Measurements from ENCODE around the gene CPNE7. TPM values are rescaled to one million over a fixed set of nuclear protein-coding genes. Genes with fewer than 3 reads are reported as not detected.

CPNE7 gene
- total RNA-seq, 1 experiment from 2014 or later = 15.9 TPM

GRCh38 chr16:89547860-89548259, 27.7 kb upstream of the CPNE7 start:
- no peak for DNase-seq (ENCODE audit: low read depth)
- in situ Hi-C loops (cut with HindIII; ENCODE audit: low pct_unique_long_range_greater_than_20kb, low sequenced_read_pairs) = no loop called here

- in situ Hi-C loops (cut with HindIII; ENCODE audit: low pct_unique_long_range_greater_than_20kb, low sequenced_read_pairs) = no loop called here
- DNase-seq (ENCODE audit: low read depth) = no peak
Measured at GRCh38 chr16:89548344-89549006, 27.1 kb upstream of the CPNE7 start.

GRCh38 chr16:89549007-89549700, 26.4 kb upstream of the CPNE7 start:
- DNase-seq (ENCODE audit: low read depth) = no peak
- in situ Hi-C loops (cut with HindIII; ENCODE audit: low pct_unique_long_range_greater_than_20kb, low sequenced_read_pairs) = no loop called here

- in situ Hi-C loops (cut with HindIII; ENCODE audit: low pct_unique_long_range_greater_than_20kb, low sequenced_read_pairs) = no loop called here
- DNase-seq (ENCODE audit: low read depth) = no peak
Measured at GRCh38 chr16:89550421-89551007, 25.0 kb upstream of the CPNE7 start.

GRCh38 chr16:89552329-89552728, 23.2 kb upstream of the CPNE7 start:
- no peak for DNase-seq (ENCODE audit: low read depth)
- in situ Hi-C loops (cut with HindIII; ENCODE audit: low pct_unique_long_range_greater_than_20kb, low sequenced_read_pairs) = no loop called here

GRCh38 chr16:89552913-89553312, 22.6 kb upstream of the CPNE7 start:
- no peak for DNase-seq (ENCODE audit: low read depth)
- in situ Hi-C loops (cut with HindIII; ENCODE audit: low pct_unique_long_range_greater_than_20kb, low sequenced_read_pairs) = no loop called here

- no peak for DNase-seq (ENCODE audit: low read depth)
- in situ Hi-C loops (cut with HindIII; ENCODE audit: low pct_unique_long_range_greater_than_20kb, low sequenced_read_pairs) = no loop called here
Measured at GRCh38 chr16:89553733-89554132, 21.8 kb upstream of the CPNE7 start.

GRCh38 chr16:89554343-89554742, 21.2 kb upstream of the CPNE7 start:
- DNase-seq (ENCODE audit: low read depth) = no peak
- in situ Hi-C loops (cut with HindIII; ENCODE audit: low pct_unique_long_range_greater_than_20kb, low sequenced_read_pairs) = no loop called here

GRCh38 chr16:89555265-89555664, 20.3 kb upstream of the CPNE7 start:
- DNase-seq (ENCODE audit: low read depth) = no peak
- in situ Hi-C loops (cut with HindIII; ENCODE audit: low pct_unique_long_range_greater_than_20kb, low sequenced_read_pairs) = no loop called here

- no peak for DNase-seq (ENCODE audit: low read depth)
Measured at GRCh38 chr16:89555780-89556179, 19.8 kb upstream of the CPNE7 start.

GRCh38 chr16:89556750-89557689, 18.5 kb upstream of the CPNE7 start:
- in situ Hi-C loops (cut with HindIII; ENCODE audit: low pct_unique_long_range_greater_than_20kb, low sequenced_read_pairs) = no loop called here
- peak; percentile 40 for DNase-seq (ENCODE audit: low read depth)

More at GRCh38 chr16:89555780-89556179, 19.8 kb upstream of the CPNE7 start:
- in situ Hi-C loops (cut with HindIII; ENCODE audit: low pct_unique_long_range_greater_than_20kb, low sequenced_read_pairs) = no loop called here

- in situ Hi-C loops (cut with HindIII; ENCODE audit: low pct_unique_long_range_greater_than_20kb, low sequenced_read_pairs) = no loop called here
- DNase-seq (ENCODE audit: low read depth) = no peak
Measured at GRCh38 chr16:89557690-89558490, 17.7 kb upstream of the CPNE7 start.

GRCh38 chr16:89560378-89561141, 15.0 kb upstream of the CPNE7 start, which contains the start of gene RPL13:
TSS of gene RPL13 (plus strand) at chr16:89560682. CDS start at chr16:89560960, 278 bp downstream.
- in situ Hi-C loops (cut with HindIII; ENCODE audit: low pct_unique_long_range_greater_than_20kb, low sequenced_read_pairs) = no loop called here

GRCh38 chr16:89561142-89561883, 14.2 kb upstream of the CPNE7 start:
- in situ Hi-C loops (cut with HindIII; ENCODE audit: low pct_unique_long_range_greater_than_20kb, low sequenced_read_pairs) = no loop called here
- no peak for DNase-seq (ENCODE audit: low read depth)

More at GRCh38 chr16:89560378-89561141, 15.0 kb upstream of the CPNE7 start, which contains the start of gene RPL13:
- DNase-seq (ENCODE audit: low read depth) = peak; percentile 92

- DNase-seq (ENCODE audit: low read depth) = no peak
- in situ Hi-C loops (cut with HindIII; ENCODE audit: low pct_unique_long_range_greater_than_20kb, low sequenced_read_pairs) = no loop called here
Measured at GRCh38 chr16:89561884-89562599, 13.5 kb upstream of the CPNE7 start.

- in situ Hi-C loops (cut with HindIII; ENCODE audit: low pct_unique_long_range_greater_than_20kb, low sequenced_read_pairs) = no loop called here
- DNase-seq (ENCODE audit: low read depth) = no peak
Measured at GRCh38 chr16:89562939-89563338, 12.6 kb upstream of the CPNE7 start.
